ENCODE results near the gene GALNS. TPM values are rescaled to one million over a fixed set of nuclear protein-coding genes. Genes with fewer than 3 reads are reported as not detected.

GALNS gene
- total and polyA plus RNA-seq, 2 experiments from 2014 or later, result 9.7 to 18.8 TPM

DNA sequence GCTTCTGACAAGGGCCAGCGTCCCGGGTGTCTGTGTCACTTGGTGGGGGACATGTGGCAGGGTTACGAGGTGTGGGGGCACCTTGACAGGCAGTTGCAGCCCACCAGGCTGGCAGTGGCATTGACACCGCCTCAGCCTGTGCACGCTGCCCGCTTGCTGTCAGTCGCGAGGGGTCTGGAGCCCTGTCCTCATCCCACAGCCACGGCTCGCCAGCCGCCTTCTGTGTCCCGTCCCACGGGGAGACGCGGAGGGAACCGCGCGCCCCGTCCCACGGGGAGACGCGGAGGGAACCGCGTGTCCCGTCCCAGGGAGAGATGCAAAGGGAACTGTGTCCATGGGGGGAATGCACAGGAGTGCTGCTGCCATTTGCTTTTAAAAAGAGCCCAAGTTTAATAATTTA is 6.2 kb upstream of the GALNS start (continued):
- TF ChIP-seq, protein P1, sequence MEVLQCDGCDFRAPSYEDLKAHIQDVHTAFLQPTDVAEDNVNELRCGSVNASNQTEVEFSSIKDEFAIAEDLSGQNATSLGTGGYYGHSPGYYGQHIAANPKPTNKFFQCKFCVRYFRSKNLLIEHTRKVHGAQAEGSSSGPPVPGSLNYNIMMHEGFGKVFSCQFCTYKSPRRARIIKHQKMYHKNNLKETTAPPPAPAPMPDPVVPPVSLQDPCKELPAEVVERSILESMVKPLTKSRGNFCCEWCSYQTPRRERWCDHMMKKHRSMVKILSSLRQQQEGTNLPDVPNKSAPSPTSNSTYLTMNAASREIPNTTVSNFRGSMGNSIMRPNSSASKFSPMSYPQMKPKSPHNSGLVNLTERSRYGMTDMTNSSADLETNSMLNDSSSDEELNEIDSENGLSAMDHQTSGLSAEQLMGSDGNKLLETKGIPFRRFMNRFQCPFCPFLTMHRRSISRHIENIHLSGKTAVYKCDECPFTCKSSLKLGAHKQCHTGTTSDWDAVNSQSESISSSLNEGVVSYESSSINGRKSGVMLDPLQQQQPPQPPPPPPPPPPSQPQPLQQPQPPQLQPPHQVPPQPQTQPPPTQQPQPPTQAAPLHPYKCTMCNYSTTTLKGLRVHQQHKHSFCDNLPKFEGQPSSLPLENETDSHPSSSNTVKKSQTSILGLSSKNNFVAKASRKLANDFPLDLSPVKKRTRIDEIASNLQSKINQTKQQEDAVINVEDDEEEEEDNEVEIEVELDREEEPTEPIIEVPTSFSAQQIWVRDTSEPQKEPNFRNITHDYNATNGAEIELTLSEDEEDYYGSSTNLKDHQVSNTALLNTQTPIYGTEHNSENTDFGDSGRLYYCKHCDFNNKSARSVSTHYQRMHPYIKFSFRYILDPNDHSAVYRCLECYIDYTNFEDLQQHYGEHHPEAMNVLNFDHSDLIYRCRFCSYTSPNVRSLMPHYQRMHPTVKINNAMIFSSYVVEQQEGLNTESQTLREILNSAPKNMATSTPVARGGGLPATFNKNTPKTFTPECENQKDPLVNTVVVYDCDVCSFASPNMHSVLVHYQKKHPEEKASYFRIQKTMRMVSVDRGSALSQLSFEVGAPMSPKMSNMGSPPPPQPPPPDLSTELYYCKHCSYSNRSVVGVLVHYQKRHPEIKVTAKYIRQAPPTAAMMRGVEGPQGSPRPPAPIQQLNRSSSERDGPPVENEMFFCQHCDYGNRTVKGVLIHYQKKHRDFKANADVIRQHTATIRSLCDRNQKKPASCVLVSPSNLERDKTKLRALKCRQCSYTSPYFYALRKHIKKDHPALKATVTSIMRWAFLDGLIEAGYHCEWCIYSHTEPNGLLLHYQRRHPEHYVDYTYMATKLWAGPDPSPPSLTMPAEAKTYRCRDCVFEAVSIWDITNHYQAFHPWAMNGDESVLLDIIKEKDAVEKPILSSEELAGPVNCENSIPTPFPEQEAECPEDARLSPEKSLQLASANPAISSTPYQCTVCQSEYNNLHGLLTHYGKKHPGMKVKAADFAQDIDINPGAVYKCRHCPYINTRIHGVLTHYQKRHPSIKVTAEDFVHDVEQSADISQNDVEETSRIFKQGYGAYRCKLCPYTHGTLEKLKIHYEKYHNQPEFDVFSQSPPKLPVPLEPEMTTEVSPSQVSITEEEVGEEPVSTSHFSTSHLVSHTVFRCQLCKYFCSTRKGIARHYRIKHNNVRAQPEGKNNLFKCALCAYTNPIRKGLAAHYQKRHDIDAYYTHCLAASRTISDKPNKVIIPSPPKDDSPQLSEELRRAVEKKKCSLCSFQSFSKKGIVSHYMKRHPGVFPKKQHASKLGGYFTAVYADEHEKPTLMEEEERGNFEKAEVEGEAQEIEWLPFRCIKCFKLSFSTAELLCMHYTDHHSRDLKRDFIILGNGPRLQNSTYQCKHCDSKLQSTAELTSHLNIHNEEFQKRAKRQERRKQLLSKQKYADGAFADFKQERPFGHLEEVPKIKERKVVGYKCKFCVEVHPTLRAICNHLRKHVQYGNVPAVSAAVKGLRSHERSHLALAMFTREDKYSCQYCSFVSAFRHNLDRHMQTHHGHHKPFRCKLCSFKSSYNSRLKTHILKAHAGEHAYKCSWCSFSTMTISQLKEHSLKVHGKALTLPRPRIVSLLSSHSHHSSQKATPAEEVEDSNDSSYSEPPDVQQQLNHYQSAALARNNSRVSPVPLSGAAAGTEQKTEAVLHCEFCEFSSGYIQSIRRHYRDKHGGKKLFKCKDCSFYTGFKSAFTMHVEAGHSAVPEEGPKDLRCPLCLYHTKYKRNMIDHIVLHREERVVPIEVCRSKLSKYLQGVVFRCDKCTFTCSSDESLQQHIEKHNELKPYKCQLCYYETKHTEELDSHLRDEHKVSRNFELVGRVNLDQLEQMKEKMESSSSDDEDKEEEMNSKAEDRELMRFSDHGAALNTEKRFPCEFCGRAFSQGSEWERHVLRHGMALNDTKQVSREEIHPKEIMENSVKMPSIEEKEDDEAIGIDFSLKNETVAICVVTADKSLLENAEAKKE (CRISPR knock-in tag; IDR thresholded peaks at IDR 0.05), result no peak
- TF ChIP-seq JUNB (IDR thresholded peaks at IDR 0.05; ENCODE audit: unreplicated experiment), result no peak
- no peak for TF ChIP-seq ZNF331 (CRISPR knock-in tag; IDR thresholded peaks at IDR 0.05; ENCODE audit: low read depth)
- no peak for TF ChIP-seq ZNF114 (CRISPR knock-in tag; IDR thresholded peaks at IDR 0.05)
- no peak for TF ChIP-seq CREB1 (CRISPR knock-in tag; IDR thresholded peaks at IDR 0.05; ENCODE audit: low read depth)
- TF ChIP-seq, protein P2, sequence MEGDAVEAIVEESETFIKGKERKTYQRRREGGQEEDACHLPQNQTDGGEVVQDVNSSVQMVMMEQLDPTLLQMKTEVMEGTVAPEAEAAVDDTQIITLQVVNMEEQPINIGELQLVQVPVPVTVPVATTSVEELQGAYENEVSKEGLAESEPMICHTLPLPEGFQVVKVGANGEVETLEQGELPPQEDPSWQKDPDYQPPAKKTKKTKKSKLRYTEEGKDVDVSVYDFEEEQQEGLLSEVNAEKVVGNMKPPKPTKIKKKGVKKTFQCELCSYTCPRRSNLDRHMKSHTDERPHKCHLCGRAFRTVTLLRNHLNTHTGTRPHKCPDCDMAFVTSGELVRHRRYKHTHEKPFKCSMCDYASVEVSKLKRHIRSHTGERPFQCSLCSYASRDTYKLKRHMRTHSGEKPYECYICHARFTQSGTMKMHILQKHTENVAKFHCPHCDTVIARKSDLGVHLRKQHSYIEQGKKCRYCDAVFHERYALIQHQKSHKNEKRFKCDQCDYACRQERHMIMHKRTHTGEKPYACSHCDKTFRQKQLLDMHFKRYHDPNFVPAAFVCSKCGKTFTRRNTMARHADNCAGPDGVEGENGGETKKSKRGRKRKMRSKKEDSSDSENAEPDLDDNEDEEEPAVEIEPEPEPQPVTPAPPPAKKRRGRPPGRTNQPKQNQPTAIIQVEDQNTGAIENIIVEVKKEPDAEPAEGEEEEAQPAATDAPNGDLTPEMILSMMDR (conservative IDR thresholded peaks at IDR 0.05; ENCODE audit: low read depth in 2 of 2), result no peak

DNA sequence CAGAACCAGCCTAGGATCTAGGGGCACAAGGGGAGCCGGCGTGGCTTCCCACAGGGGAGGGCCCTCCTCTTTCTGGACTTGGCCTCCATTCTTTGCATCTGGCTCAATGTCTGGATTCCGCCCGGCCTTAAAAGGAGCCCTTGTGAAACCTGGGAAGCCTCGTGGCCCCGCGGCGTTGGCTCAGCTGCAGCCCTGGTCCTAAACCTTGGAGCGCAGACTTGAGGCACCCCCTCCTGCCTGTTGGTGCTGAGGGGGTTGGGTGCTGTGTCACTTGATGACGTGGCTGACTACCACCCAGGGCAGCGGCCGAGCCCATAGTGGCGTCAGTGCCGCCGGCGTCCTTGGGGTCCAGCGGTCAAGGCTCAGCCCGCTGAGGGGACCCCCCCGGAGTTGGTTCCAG is 4.6 kb upstream of the GALNS start:
- Histone ChIP-seq H4K20me1 (replicated peaks; ENCODE audit: insufficient read depth) (peaks cover 2% of the 10 kb centered on the region; the same call in 1 of the 2 replicates), H3F3A (replicated peaks; ENCODE audit: low read depth) (no peaks in the 10 kb centered on the region), H3K9me2 (ENCODE audit: insufficient read depth) (no peaks in the 10 kb centered on the region), H3K36me3 (ENCODE audit: insufficient read depth) (no peaks in the 10 kb centered on the region), H3K4me3 (no peak overlapping the region), H3K4me1 (ENCODE audit: insufficient read depth) (no peaks in the 10 kb centered on the region), H3K27me3 (ENCODE audit: insufficient read depth) (no peaks in the 10 kb centered on the region), H2AFZ (no peak overlapping the region), H3K27ac (ENCODE audit: low read depth) (no peak overlapping the region), H3K79me2 (replicated peaks; ENCODE audit: insufficient read depth) (peaks cover 13% of the 10 kb centered on the region), H3K4me2 (no peak overlapping the region)
- H3K9me3 Mint-ChIP-seq, result no peaks in the 10 kb centered on the region; the same call in 2 of the 3 replicates
- no peak overlapping the region for H3K27ac Mint-ChIP-seq
- peaks cover 8% of the 10 kb centered on the region for H3K27me3 Mint-ChIP-seq (ENCODE audit: insufficient read depth, low read depth, poor library complexity)
- ATAC-seq (no peak), DNase-seq (ENCODE audit: low spot score) (no peak)
- H3K36me3 Mint-ChIP-seq (ENCODE audit: low read depth), result peaks cover 31% of the 10 kb centered on the region
- H3K4me1 Mint-ChIP-seq, result peaks cover 9% of the 10 kb centered on the region
- no peak overlapping the region for H3K4me3 Mint-ChIP-seq
- TF ChIP-seq, protein P3, sequence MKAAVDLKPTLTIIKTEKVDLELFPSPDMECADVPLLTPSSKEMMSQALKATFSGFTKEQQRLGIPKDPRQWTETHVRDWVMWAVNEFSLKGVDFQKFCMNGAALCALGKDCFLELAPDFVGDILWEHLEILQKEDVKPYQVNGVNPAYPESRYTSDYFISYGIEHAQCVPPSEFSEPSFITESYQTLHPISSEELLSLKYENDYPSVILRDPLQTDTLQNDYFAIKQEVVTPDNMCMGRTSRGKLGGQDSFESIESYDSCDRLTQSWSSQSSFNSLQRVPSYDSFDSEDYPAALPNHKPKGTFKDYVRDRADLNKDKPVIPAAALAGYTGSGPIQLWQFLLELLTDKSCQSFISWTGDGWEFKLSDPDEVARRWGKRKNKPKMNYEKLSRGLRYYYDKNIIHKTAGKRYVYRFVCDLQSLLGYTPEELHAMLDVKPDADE (IDR thresholded peaks at IDR 0.05), result no peak
- TF ChIP-seq, protein P1 (CRISPR knock-in tag; IDR thresholded peaks at IDR 0.05), result no peak

Measured in GM23338 (cell line).